ENCODE data around the gene ACKR4.

- no peak for TF ChIP-seq EP300 (IDR thresholded peaks at IDR 0.05; ENCODE audit: borderline replicate concordance in 1 of 2, low read depth in 1 of 2, low read length in 1 of 2)
- TF ChIP-seq MAX (IDR thresholded peaks at IDR 0.05; ENCODE audit: low read depth): no peak
- TF ChIP-seq CTCF (IDR thresholded peaks at IDR 0.05): no peak
These were observed 25.1 kb downstream of the ACKR4 start for GRCh38 chr3:132622148-132622547.
